HG02763 (cell line): ENCODE results near the gene EVI2B.
"Not testable (repeated sequence)": the region's sequence is repeated elsewhere in the genome, so short reads cannot be mapped to it uniquely, and the experiment has no call there.

ENCODE experiments used
- ATAC-seq: cut with Tn5 transposase; IDR thresholded peaks from one replicate; pipeline ENCODE4 v1.9.1; 2021; ENCODE audit warnings: mild to moderate bottlenecking, moderate library complexity; ENCODE audit not compliant: unreplicated experiment

EVI2B gene

GRCh38 chr17:31313982-31314781, at the start of gene EVI2B:
TSS of gene EVI2B (minus strand) at chr17:31314054. CDS start at chr17:31305609, 8,445 bp downstream.
- no peak for ATAC-seq

- ATAC-seq, result no peak
Observed at GRCh38 chr17:31357839-31358394, 44.1 kb upstream of the EVI2B start.

GRCh38 chr17:31357091-31357490, 43.2 kb upstream of the EVI2B start:
- no peak for ATAC-seq

- ATAC-seq, result no peak
Observed at GRCh38 chr17:31355935-31356334, 42.1 kb upstream of the EVI2B start.

- ATAC-seq, result no peak
Observed at GRCh38 chr17:31349454-31349853, 35.6 kb upstream of the EVI2B start.

GRCh38 chr17:31345191-31345747, 31.4 kb upstream of the EVI2B start:
- ATAC-seq, result not testable (repeated sequence)

- ATAC-seq, result no peak
Observed at GRCh38 chr17:31339906-31340661, 26.2 kb upstream of the EVI2B start.

GRCh38 chr17:31329221-31329620, 15.4 kb upstream of the EVI2B start:
- ATAC-seq, result no peak

GRCh38 chr17:31328160-31328535, 14.3 kb upstream of the EVI2B start:
- no peak for ATAC-seq

- ATAC-seq, result no peak
Observed at GRCh38 chr17:31327534-31328159, 13.8 kb upstream of the EVI2B start.

- no peak for ATAC-seq
Observed at GRCh38 chr17:31323551-31323950, 9.7 kb upstream of the EVI2B start.

GRCh38 chr17:31321966-31322365, 8.1 kb upstream of the EVI2B start:
- no peak for ATAC-seq

GRCh38 chr17:31321481-31321880, 7.6 kb upstream of the EVI2B start, which contains the start of gene EVI2A:
TSS of gene EVI2A (minus strand) at chr17:31321622. CDS start at chr17:31319013, 2,609 bp downstream.
- no peak for ATAC-seq

GRCh38 chr17:31320791-31321190, 6.9 kb upstream of the EVI2B start:
- ATAC-seq, result no peak

GRCh38 chr17:31320241-31320640, 6.4 kb upstream of the EVI2B start:
- no peak for ATAC-seq

- ATAC-seq, result no peak
Observed at GRCh38 chr17:31318851-31319661, 5.2 kb upstream of the EVI2B start.

- ATAC-seq, result peak; percentile 41
Observed at GRCh38 chr17:31318298-31318801, 4.5 kb upstream of the EVI2B start.

- no peak for ATAC-seq
Observed at GRCh38 chr17:31314782-31315100, 887 bp upstream of the EVI2B start.

GRCh38 chr17:31312223-31312622, 1.6 kb downstream of the EVI2B start:
- not testable (repeated sequence) for ATAC-seq

GRCh38 chr17:31311526-31311925, 2.3 kb downstream of the EVI2B start:
- ATAC-seq, result no peak
